Stimulated activated CD8-positive, alpha-beta memory T cell treated with anti-CD3 and anti-CD28 coated beads, Interleukin-7, amount 100 ng/mL, for 48 hours (primary cell): ENCODE data around the gene RNF213.
A peak's percentile ranks its signal among the peaks of the same experiment; 100 is the strongest.

ENCODE experiments used
- DNase-seq, 2 donors: peaks; one replicate each; pipeline ENCODE4 v3.0.0-alpha.2; 2020; ENCODE audit warnings: low read depth in 1 of 2; ENCODE audit errors: extremely low read depth in 1 of 2

The RNF213 gene

GRCh38 chr17:80260791-80261158, at the start of gene RNF213:
TSS of gene RNF213 (plus strand) at chr17:80260852. CDS start at chr17:80263682, 2,830 bp downstream.
- DNase-seq, result no peak

GRCh38 chr17:80212109-80212508, 48.5 kb upstream of the RNF213 start:
- DNase-seq, result no peak

- DNase-seq, result no peak
These were observed 48.1 kb upstream of the RNF213 start for GRCh38 chr17:80212511-80212910.

- DNase-seq, result no peak
These were observed 47.5 kb upstream of the RNF213 start for GRCh38 chr17:80212962-80213642.

GRCh38 chr17:80213643-80213975, 47.0 kb upstream of the RNF213 start:
- no peak for DNase-seq

GRCh38 chr17:80214012-80214877, 46.4 kb upstream of the RNF213 start:
- no peak for DNase-seq

GRCh38 chr17:80214878-80215210, 45.8 kb upstream of the RNF213 start:
- DNase-seq, result no peak

- DNase-seq, result no peak
These were observed 43.9 kb upstream of the RNF213 start for GRCh38 chr17:80216473-80217456.

GRCh38 chr17:80217703-80218362, 42.8 kb upstream of the RNF213 start:
- no peak for DNase-seq

GRCh38 chr17:80218391-80218790, 42.3 kb upstream of the RNF213 start:
- DNase-seq, result no peak

GRCh38 chr17:80219013-80219762, 41.5 kb upstream of the RNF213 start:
- DNase-seq, result peak; percentile 85 to 87

- no peak for DNase-seq
These were observed 40.9 kb upstream of the RNF213 start for GRCh38 chr17:80219763-80220053.

- peak; percentile 26 to 56 for DNase-seq
These were observed 40.5 kb upstream of the RNF213 start, which contains the start of the genes SGSH and SLC26A11 for GRCh38 chr17:80220054-80220735. TSS of gene SGSH (minus strand) at chr17:80220333. CDS start at chr17:80220313, 20 bp downstream. TSS of gene SLC26A11 (plus strand) at chr17:80220427. CDS start at chr17:80221561, 1,134 bp downstream.

GRCh38 chr17:80220736-80221215, 39.9 kb upstream of the RNF213 start:
- no peak for DNase-seq

GRCh38 chr17:80221351-80222105, 39.1 kb upstream of the RNF213 start:
- no peak for DNase-seq

GRCh38 chr17:80222376-80223141, 38.1 kb upstream of the RNF213 start:
- DNase-seq, result no peak

- no peak for DNase-seq
These were observed 37.4 kb upstream of the RNF213 start for GRCh38 chr17:80223142-80223815.
